GM23248 (cell line): ENCODE results near the gene LCN12.

Experiments
- EZH2 ChIP-seq: fragments of 200-600 bp; sonication (generic); IDR thresholded peaks from 2 replicates; pipeline ENCODE4 v1.6.1; 2018; ENCODE audit warnings: antibody characterized with exemption, mild to moderate bottlenecking; ENCODE audit not compliant: insufficient read depth, poor library complexity, severe bottlenecking
- EZH2phosphoT487 ChIP-seq: fragments of 200-600 bp; sonication (generic); IDR thresholded peaks from 2 replicates; pipeline ENCODE4 v1.6.1; 2018; ENCODE audit warnings: antibody characterized with exemption, moderate library complexity, mild to moderate bottlenecking, low read depth; ENCODE audit not compliant: insufficient read depth

GRCh38 chr9:136957461-136957860 is 5.4 kb downstream of the LCN12 start:
- TF ChIP-seq EZH2 (no peak), EZH2phosphoT487 (no peak)
